Panc1 (cell line): ENCODE data around the gene C19orf12. TPM values are rescaled to one million over a fixed set of nuclear protein-coding genes. Genes with fewer than 3 reads are reported as not detected.

Source experiments
- ATAC-seq: fragments of 200-7000 bp; cut with Tn5 transposase; 2 replicates; pipeline ENCODE4 v1.9.1; 2020; ENCODE audit warnings: mild to moderate bottlenecking, moderate library complexity
- BruUV-seq: library from RNA; stranded (reverse); fragments of 400-500 nt; replicated peaks from 2 replicates; lab custom pipeline; 2021; lab: Mats Ljungman, UMichigan
- CTCF ChIA-PET: fragments of 300-600 bp; sonication (Branson Sonifier 250); formaldehyde crosslinking; loops from one replicate; lab custom pipeline; 2022; ENCODE audit warnings: antibody characterized with exemption; lab: Charles Lee
- POLR2A ChIA-PET: fragments of 300-600 bp; sonication (Branson Sonifier 250); formaldehyde crosslinking; loops from one replicate; lab custom pipeline; 2022; ENCODE audit warnings: antibody characterized with exemption; lab: Charles Lee
- DNase-seq: peaks from one replicate; pipeline ENCODE4 v3.0.0-alpha.2; 2010; ENCODE audit warnings: low read depth, low spot score
- H3K27ac ChIP-seq: 2 replicates; pipeline ENCODE4 v1.5.1; 2011; ENCODE audit warnings: mild to moderate bottlenecking, low read length, inconsistent platforms
- H3K27me3 ChIP-seq: fragments of 200-500 bp; sonication (Bioruptor generic); 2 replicates; pipeline ENCODE4 v1.6.0; 2014; ENCODE audit warnings: low read length, inconsistent platforms; ENCODE audit not compliant: control insufficient read depth, insufficient read depth
- H3K36me3 ChIP-seq: fragments of 200-500 bp; sonication (Bioruptor generic); 2 replicates; pipeline ENCODE4 v1.5.1; 2014; ENCODE audit warnings: inconsistent platforms, mild to moderate bottlenecking, low read length, moderate library complexity; ENCODE audit not compliant: control insufficient read depth, insufficient read depth
- H3K4me1 ChIP-seq: 2 replicates; pipeline ENCODE4 v1.5.1; 2011; ENCODE audit warnings: inconsistent platforms, mild to moderate bottlenecking, low read length, moderate library complexity; ENCODE audit not compliant: control insufficient read depth, insufficient read depth
- H3K4me3 ChIP-seq, 2 experiments: 2 replicates each; pipeline ENCODE4 v1.5.1; 2011 to 2012; ENCODE audit warnings: low read depth in 2 of 2, low read length in 2 of 2, mild to moderate bottlenecking in 2 of 2, inconsistent platforms in 1 of 2, moderate library complexity in 1 of 2
- H3K9me3 ChIP-seq: fragments of 200-500 bp; sonication (Bioruptor generic); 2 replicates; pipeline ENCODE4 v1.5.1; 2014; ENCODE audit warnings: low read depth, mild to moderate bottlenecking, inconsistent platforms, low read length, moderate library complexity; ENCODE audit not compliant: control insufficient read depth, insufficient read depth
- CTCF ChIP-seq: fragments of 450-650 bp; IDR thresholded peaks from 2 replicates; pipeline ENCODE4 v1.5.1; 2017; ENCODE audit warnings: mild to moderate bottlenecking
- POLR2AphosphoS5 ChIP-seq: IDR thresholded peaks from 2 replicates; pipeline ENCODE4 v1.6.1; 2012; ENCODE audit warnings: mild to moderate bottlenecking, low read depth, low read length, moderate library complexity
- REST ChIP-seq, 2 experiments: IDR thresholded peaks; 2 replicates each; pipeline ENCODE4 v1.6.1; 2011 to 2012; ENCODE audit warnings: low read depth in 2 of 2, control low read depth in 1 of 2, low read length in 1 of 2, mild to moderate bottlenecking in 1 of 2, moderate library complexity in 1 of 2; ENCODE audit not compliant: insufficient read depth in 1 of 2
- SIN3A ChIP-seq: IDR thresholded peaks from 2 replicates; pipeline ENCODE4 v1.6.1; 2012; ENCODE audit warnings: low read depth, mild to moderate bottlenecking, low read length, moderate library complexity, borderline replicate concordance; ENCODE audit not compliant: insufficient read depth
- TCF7L2 ChIP-seq: IDR thresholded peaks from 2 replicates; pipeline ENCODE4 v1.6.1; 2011; ENCODE audit warnings: mild to moderate bottlenecking, low read depth, low read length, inconsistent platforms
- in situ Hi-C: cut with HindIII; loops from 2 replicates; pipeline ENCODE4 v1.10.0; 2016; ENCODE audit warnings: low sequenced_read_pairs, low pct_unique_long_range_greater_than_20kb
- intact Hi-C: fragments of 100-400 bp; cut with micrococcal nuclease; formaldehyde crosslinking; loops from one replicate; pipeline ENCODE4 v1.10.0; 2022; ENCODE audit not compliant: unreplicated experiment
- total RNA-seq: library from RNA; stranded (reverse); gene quantifications from one replicate; pipeline ENCODE4 v1.2.1, GENCODE V29; 2021; ENCODE audit not compliant: unreplicated experiment

The C19orf12 gene
- total RNA-seq, 1 experiment from 2014 or later: 43.4 TPM

- peaks cover 59% of the 10 kb centered on the region for H3K4me1 ChIP-seq
- peak overlapping the region; percentile 83 for H3K27ac ChIP-seq
- no peaks in the 10 kb centered on the region for H3K27me3 ChIP-seq
- intact Hi-C loops (no loop called here), in situ Hi-C loops (no loop called here)
- no peak for TF ChIP-seq CTCF
- TF ChIP-seq SIN3A: no peak
- 0 out of 2 replicates have a peak, but pooled peaks have one; percentile 17 for TF ChIP-seq TCF7L2
- no TSS peak for BruUV-seq
- CTCF ChIA-PET: no interaction called here
- DNase-seq (no peak), ATAC-seq (peak; percentile 10; the same call in 1 of the 2 replicates)
- H3K36me3 ChIP-seq: no peaks in the 10 kb centered on the region
- H3K4me3 ChIP-seq: peak overlapping the region; percentile 52 to 71; a peak in 3 of 4 replicates
- H3K9me3 ChIP-seq: no peaks in the 10 kb centered on the region
- POLR2A ChIA-PET: no interaction called here
These were observed 51.0 kb downstream of the C19orf12 start for GRCh38 chr19:29663861-29664752.

DNA sequence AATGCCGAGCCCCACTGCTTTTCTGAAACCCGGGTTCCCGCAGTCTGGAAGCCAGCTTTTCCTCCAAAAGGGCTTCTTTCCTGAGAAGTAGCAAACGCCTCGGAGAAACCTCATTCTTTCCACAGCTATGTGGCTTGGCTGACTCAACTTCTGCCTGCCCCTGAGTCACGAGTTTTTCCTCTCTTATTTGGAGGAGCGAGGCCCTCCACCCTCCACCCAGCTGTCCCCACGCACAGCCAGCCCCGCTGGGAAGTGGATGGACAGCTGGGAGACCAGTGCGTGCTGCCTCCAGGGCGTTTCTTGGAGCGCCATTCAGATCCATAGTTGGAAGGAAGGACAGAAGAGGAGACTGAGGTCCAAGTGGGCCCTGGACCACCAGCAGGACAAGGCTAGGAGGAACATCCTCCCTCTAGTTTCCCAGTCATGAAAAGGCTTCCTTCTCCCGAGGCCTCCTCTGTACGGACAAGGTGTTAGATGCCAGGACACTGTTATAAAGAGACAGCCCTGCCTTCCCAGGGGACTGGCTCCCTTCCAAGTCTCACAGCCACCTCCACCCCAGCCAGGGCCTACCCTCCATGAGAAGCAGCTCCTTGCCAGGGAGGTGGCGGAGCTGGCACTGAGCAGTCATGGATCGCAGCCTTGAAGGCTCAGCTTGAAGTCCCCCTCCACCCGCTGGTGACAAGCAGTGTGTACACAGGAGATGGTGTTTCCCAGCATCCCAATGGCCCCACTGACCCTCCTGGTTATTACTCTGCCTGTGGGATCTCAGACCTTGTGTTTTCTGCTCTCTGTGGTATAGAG lies 52.3 kb downstream of the C19orf12 start:
- Histone ChIP-seq H3K4me1 (peaks cover 46% of the 10 kb centered on the region), H3K27me3 (no peaks in the 10 kb centered on the region), H3K4me3 (peak overlapping the region; percentile 3 to 29; a peak in 3 of 4 replicates), H3K27ac (peak overlapping the region; percentile 83), H3K9me3 (no peaks in the 10 kb centered on the region), H3K36me3 (no peaks in the 10 kb centered on the region)
- DNase-seq (no peak), ATAC-seq (peak; percentile 26)
- intact Hi-C loops: no loop called here
- CTCF ChIA-PET: interaction anchor here (0.6 to 1.6 kb wide), 2 partner anchors 54 to 55 kb away, joined by 3 to 4 read pairs; no protein-coding TSS in a partner anchor
- POLR2A ChIA-PET: no interaction called here
- BruUV-seq: no TSS peak
- no peak for TF ChIP-seq TCF7L2
- no peak for TF ChIP-seq POLR2AphosphoS5
- no peak for TF ChIP-seq SIN3A
- no peak for TF ChIP-seq CTCF
- no peak for TF ChIP-seq REST (IDR thresholded peaks at IDR 0.05; ENCODE audit: insufficient read depth in 1 of 2, low read depth in 2 of 2, low read length in 1 of 2)
- in situ Hi-C loops: no loop called here
